CD4-positive, alpha-beta T cell treated with Interleukin-12 subunit alpha and Interleukin-12 subunit beta, for 1 hour (primary cell): ENCODE measurements around the gene ERCC6.

Experiments
- DNase-seq: peaks from one replicate; pipeline ENCODE4 v3.0.0-alpha.2; 2020

ERCC6 gene

GRCh38 chr10:49543604-49544003 is 4.7 kb upstream of the ERCC6 start:
- no peak for DNase-seq

- no peak for DNase-seq
Observed at GRCh38 chr10:49542353-49542752, 3.4 kb upstream of the ERCC6 start.

GRCh38 chr10:49541762-49542161 is 2.8 kb upstream of the ERCC6 start:
- DNase-seq, result no peak

- no peak for DNase-seq
Observed at GRCh38 chr10:49540056-49540797, 1.3 kb upstream of the ERCC6 start.

- peak; percentile 31 for DNase-seq
Observed at GRCh38 chr10:49539320-49539885, 482 bp upstream of the ERCC6 start.

- no peak for DNase-seq
Observed at GRCh38 chr10:49534670-49535381, 4.1 kb downstream of the ERCC6 start.

GRCh38 chr10:49532461-49532860 is 6.5 kb downstream of the ERCC6 start:
- no peak for DNase-seq

GRCh38 chr10:49528977-49529506 is 9.9 kb downstream of the ERCC6 start:
- no peak for DNase-seq

- DNase-seq, result no peak
Observed at GRCh38 chr10:49527850-49528249, 11.1 kb downstream of the ERCC6 start.

- DNase-seq, result no peak
Observed at GRCh38 chr10:49527061-49527460, 11.9 kb downstream of the ERCC6 start.

GRCh38 chr10:49526619-49527018 is 12.3 kb downstream of the ERCC6 start:
- DNase-seq, result no peak

GRCh38 chr10:49524496-49524895 is 14.4 kb downstream of the ERCC6 start:
- no peak for DNase-seq

- DNase-seq, result no peak
Observed at GRCh38 chr10:49523301-49523700, 15.6 kb downstream of the ERCC6 start.

- no peak for DNase-seq
Observed at GRCh38 chr10:49521062-49521461, 17.9 kb downstream of the ERCC6 start.

- DNase-seq, result no peak
Observed at GRCh38 chr10:49520122-49520775, 18.7 kb downstream of the ERCC6 start.

- DNase-seq, result no peak
Observed at GRCh38 chr10:49519717-49520116, 19.2 kb downstream of the ERCC6 start.

GRCh38 chr10:49518982-49519578 is 19.8 kb downstream of the ERCC6 start:
- peak; percentile 52 for DNase-seq

GRCh38 chr10:49518566-49518965 is 20.4 kb downstream of the ERCC6 start:
- DNase-seq, result no peak

- DNase-seq, result no peak
Observed at GRCh38 chr10:49516216-49516970, 22.5 kb downstream of the ERCC6 start.

- peak; percentile 52 for DNase-seq
Observed at GRCh38 chr10:49512121-49512809, 26.7 kb downstream of the ERCC6 start.

- no peak for DNase-seq
Observed at GRCh38 chr10:49509771-49510303, 29.1 kb downstream of the ERCC6 start.
